ENCODE data around the gene SFI1.
"Not testable (repeated sequence)": the region's sequence is repeated elsewhere in the genome, so short reads cannot be mapped to it uniquely, and the experiment has no call there.

Gene SFI1

DNA sequence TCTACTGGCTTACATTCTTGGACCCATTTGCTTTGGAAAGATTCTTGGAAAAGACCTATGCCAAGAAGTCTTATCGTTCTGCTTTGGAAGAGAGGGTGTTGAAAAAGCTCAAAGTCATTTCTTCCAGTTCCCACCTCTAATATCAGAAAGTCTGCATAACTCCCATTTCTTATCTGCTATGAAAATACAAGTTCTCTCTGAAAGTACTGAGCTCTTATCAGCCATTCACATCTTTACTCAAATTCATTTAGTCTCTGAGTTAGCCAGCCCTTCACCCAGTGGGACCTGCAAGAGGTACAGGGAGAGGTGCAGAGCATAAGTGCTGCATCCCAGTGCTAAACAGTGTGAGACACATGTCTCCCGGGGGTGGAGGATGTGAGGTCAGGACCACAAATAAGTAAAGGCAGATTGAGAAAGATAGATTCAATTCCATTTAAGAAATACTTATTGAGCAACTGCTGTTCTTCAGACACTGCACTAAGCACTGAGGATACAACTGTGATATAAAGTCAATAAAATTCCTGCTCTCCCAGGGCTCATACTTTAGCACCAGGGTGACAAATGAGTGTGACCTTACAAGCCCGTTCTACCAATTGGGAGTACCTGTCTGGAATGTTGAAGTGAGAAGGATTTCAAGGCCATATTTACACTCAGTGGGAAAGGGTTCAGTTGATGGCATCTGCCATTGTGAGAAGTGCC, 89.0 kb downstream of the SFI1 start:
- peaks cover 0 to 40% of the 10 kb centered on the region in 2 donors for H3K36me3 ChIP-seq (ENCODE audit: control insufficient read depth in 1 of 2, insufficient read depth in 2 of 2, low read length in 2 of 2)

DNA sequence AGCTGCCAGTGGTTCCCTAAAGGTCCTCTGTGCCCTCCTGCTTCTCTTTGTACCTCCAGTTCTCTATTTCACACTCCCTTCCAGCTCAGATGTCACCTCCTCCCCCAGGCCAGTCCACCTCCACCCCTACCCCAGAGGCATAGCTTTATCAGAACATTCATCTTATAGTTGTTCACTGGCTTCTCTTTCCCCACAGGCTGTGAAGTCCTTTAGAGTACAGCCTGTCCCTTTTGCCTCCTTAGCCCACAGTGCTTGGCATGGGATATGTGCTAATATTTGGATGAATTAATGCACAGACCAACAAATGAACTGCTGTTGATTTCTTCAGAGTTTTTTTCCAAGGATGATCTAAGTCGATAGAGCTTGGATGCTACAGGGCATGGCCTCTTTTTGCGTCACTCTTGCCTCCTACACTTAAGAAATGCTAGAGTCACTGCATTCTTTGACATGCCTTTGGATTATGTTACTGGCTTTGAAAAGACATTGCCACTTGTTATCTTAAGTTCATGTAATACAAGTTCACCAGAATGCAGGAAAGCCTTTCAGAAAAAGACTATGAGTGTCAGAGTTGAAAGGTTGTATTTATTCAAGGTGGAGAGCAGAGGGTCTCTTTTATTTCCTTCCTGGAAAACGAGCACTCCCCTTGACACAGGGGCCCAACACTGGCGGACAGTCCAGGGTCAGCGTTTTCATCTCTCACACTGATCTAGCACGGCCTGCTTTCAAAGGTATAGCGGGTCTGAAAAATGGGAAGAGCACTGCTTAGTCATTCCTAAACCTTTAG, 90.0 kb downstream of the SFI1 start:
- Histone ChIP-seq H3K9me3 (ENCODE audit: control insufficient read depth in 1 of 2, low read length in 2 of 2) (no peaks in the 10 kb centered on the region), H3K36me3 (ENCODE audit: control insufficient read depth in 1 of 2, insufficient read depth in 2 of 2, low read length in 2 of 2) (peaks cover 0 to 40% of the 10 kb centered on the region in 2 donors), H3K27ac (ENCODE audit: low read depth, low read length) (no peak overlapping the region), H3K27me3 (ENCODE audit: control insufficient read depth in 1 of 2, insufficient read depth in 2 of 2, low read length in 2 of 2) (no peaks in the 10 kb centered on the region), H3K4me1 (ENCODE audit: control insufficient read depth in 1 of 2, insufficient read depth in 2 of 2, low read length in 2 of 2) (no peaks in the 10 kb centered on the region), H3K9ac (ENCODE audit: low read depth in 1 of 2, low read length in 2 of 2) (no peak overlapping the region), H3K4me3 (ENCODE audit: low read depth in 1 of 2, low read length in 2 of 2) (no peak overlapping the region)

More for the DNA sequence above, 89.0 kb downstream of the SFI1 start:
- Histone ChIP-seq H3K9me3 (ENCODE audit: control insufficient read depth in 1 of 2, low read length in 2 of 2) (no peaks in the 10 kb centered on the region), H3K9ac (ENCODE audit: low read depth in 1 of 2, low read length in 2 of 2) (no peak overlapping the region), H3K27ac (ENCODE audit: low read depth, low read length) (no peak overlapping the region), H3K27me3 (ENCODE audit: control insufficient read depth in 1 of 2, insufficient read depth in 2 of 2, low read length in 2 of 2) (no peaks in the 10 kb centered on the region), H3K4me1 (ENCODE audit: control insufficient read depth in 1 of 2, insufficient read depth in 2 of 2, low read length in 2 of 2) (no peaks in the 10 kb centered on the region), H3K4me3 (ENCODE audit: low read depth in 1 of 2, low read length in 2 of 2) (no peak overlapping the region)

DNA sequence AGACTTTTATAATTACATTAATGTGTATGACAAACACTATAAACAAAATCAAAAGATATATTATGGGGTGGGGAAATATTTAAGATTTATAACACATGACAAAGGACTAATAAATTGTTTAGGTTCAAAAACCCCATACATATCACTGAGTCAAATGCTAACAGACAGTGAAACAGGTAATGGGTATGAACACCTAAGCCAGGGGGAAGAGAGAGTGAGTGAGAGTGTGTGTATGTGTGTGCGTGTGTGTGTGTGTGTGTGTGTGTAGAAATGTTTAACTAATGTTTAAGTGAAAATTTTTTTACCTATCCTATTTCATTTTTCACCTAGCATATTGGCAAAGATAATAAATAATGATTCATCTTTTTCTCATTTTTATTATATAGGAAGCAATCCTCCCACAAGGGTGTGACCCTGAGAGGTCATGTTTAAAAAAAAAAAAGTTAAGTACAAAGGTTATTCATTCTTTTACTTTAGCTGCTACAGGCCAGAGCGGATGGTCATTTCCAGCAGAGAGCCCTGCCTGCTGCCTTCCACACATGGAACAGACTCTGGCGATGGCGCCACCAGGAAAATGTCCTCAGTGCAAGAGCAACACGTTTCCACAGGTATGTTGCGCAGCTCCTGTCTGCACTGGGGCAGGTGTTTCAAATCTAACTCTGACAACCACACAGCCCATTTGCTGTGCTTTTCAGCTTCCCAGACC, 92.8 kb downstream of the SFI1 start:
- Histone ChIP-seq H3K4me3 (ENCODE audit: low read depth in 1 of 2, low read length in 2 of 2) (peak overlapping the region; percentile 30 to 45), H3K9me3 (ENCODE audit: control insufficient read depth in 1 of 2, low read length in 2 of 2) (no peaks in the 10 kb centered on the region), H3K36me3 (ENCODE audit: control insufficient read depth in 1 of 2, insufficient read depth in 2 of 2, low read length in 2 of 2) (peaks cover 0 to 36% of the 10 kb centered on the region in 2 donors), H3K27ac (ENCODE audit: low read depth, low read length) (no peak overlapping the region), H3K9ac (ENCODE audit: low read depth in 1 of 2, low read length in 2 of 2) (no peak overlapping the region), H3K4me1 (ENCODE audit: control insufficient read depth in 1 of 2, insufficient read depth in 2 of 2, low read length in 2 of 2) (no peaks in the 10 kb centered on the region), H3K27me3 (ENCODE audit: control insufficient read depth in 1 of 2, insufficient read depth in 2 of 2, low read length in 2 of 2) (no peaks in the 10 kb centered on the region)

DNA sequence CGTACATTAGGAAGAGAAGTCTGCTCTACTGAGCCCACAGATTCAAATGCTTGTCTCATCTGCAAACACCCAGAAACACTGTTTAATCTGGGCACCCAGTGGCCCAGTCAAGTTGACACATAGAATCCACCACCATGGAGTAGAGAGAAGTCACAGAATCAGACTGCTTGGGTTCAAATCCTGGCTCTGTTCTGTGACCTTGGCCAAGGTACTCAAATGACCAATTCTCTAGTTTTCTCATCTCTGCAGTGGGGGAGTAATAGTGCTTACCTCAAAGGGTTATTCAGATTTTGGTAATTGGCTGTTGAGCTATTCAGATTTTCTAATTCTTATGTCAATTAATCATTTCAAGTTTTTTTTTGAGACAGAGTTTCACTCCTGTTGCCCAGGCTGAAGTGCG, 93.8 kb downstream of the SFI1 start:
- H3K9ac ChIP-seq (ENCODE audit: low read depth in 1 of 2, low read length in 2 of 2); H3K9me3 ChIP-seq (ENCODE audit: control insufficient read depth in 1 of 2, low read length in 2 of 2); H3K27ac ChIP-seq (ENCODE audit: low read depth, low read length); H3K27me3 ChIP-seq (ENCODE audit: control insufficient read depth in 1 of 2, insufficient read depth in 2 of 2, low read length in 2 of 2); H3K4me3 ChIP-seq (ENCODE audit: low read depth in 1 of 2, low read length in 2 of 2); H3K4me1 ChIP-seq (ENCODE audit: control insufficient read depth in 1 of 2, insufficient read depth in 2 of 2, low read length in 2 of 2): not testable (repeated sequence)
- peaks cover 0 to 28% of the 10 kb centered on the region in 2 donors for H3K36me3 ChIP-seq (ENCODE audit: control insufficient read depth in 1 of 2, insufficient read depth in 2 of 2, low read length in 2 of 2)

DNA sequence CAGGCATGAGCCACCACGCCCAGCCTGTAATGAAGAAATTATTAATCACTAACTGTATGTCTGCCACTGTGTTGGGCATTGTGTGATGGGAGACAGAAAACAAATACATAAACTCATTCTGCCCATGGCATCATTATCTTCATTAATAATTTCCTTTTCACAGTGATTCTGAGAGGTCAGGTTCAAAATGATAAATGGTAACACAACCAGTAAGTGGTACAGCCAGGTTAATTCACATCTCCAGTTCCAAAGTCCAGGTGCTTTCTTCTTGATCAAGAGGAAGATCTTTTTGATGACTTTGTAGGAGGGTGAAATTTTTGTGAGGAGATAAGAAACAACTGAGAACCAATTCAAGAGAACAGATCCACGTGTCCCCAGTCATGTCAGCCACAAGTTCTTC, 98.9 kb downstream of the SFI1 start:
- no peaks in the 10 kb centered on the region for H3K9me3 ChIP-seq (ENCODE audit: control insufficient read depth in 1 of 2, low read length in 2 of 2)
- H3K4me1 ChIP-seq (ENCODE audit: control insufficient read depth in 1 of 2, insufficient read depth in 2 of 2, low read length in 2 of 2): no peaks in the 10 kb centered on the region
- H3K36me3 ChIP-seq (ENCODE audit: control insufficient read depth in 1 of 2, insufficient read depth in 2 of 2, low read length in 2 of 2): no peaks in the 10 kb centered on the region
- no peak overlapping the region for H3K9ac ChIP-seq (ENCODE audit: low read depth in 1 of 2, low read length in 2 of 2)
- H3K27me3 ChIP-seq (ENCODE audit: control insufficient read depth in 1 of 2, insufficient read depth in 2 of 2, low read length in 2 of 2): no peaks in the 10 kb centered on the region
- no peak overlapping the region for H3K4me3 ChIP-seq (ENCODE audit: low read depth in 1 of 2, low read length in 2 of 2)
- no peak overlapping the region for H3K27ac ChIP-seq (ENCODE audit: low read depth, low read length)

DNA sequence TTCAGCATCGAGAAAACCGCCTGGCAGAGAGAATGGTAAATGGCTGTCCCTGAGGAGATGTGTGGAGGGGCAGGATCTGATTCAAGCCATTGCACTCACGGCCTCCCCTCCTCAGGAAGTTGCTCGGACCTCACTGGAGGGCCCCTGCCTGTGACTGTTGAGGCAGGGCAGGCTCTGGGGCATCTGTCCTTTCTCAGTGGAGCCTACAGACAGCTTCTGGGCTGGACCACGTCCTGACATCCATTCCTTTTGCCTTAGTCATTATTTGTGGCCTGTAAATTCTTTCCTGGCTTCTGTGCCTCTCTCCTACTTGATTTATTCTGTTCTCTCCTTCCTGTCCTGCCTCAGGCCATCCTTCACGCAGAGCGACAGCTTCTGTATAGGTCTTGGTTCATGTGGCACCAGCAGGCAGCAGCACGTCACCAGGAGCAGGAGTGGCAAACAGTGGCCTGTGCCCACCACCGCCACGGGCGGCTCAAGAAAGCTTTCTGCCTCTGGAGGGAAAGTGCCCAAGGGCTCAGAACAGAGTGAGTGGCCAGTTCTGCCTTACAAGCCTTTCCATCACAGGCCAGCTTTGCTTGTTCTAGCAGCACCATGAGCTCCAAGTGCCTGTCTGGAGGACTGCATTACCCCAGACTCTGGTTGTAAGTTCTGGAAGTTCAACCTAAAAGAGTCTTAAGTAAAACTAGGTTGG, 106.1 kb downstream of the SFI1 start:
- Histone ChIP-seq H3K36me3 (ENCODE audit: control insufficient read depth in 1 of 2, insufficient read depth in 2 of 2, low read length in 2 of 2) (peaks cover 8 to 20% of the 10 kb centered on the region in 2 donors), H3K9ac (ENCODE audit: low read depth in 1 of 2, low read length in 2 of 2) (no peak overlapping the region), H3K27me3 (ENCODE audit: control insufficient read depth in 1 of 2, insufficient read depth in 2 of 2, low read length in 2 of 2) (no peaks in the 10 kb centered on the region), H3K4me1 (ENCODE audit: control insufficient read depth in 1 of 2, insufficient read depth in 2 of 2, low read length in 2 of 2) (peaks cover 15 to 17% of the 10 kb centered on the region in 2 donors), H3K4me3 (ENCODE audit: low read depth in 1 of 2, low read length in 2 of 2) (no peak overlapping the region), H3K27ac (ENCODE audit: low read depth, low read length) (no peak overlapping the region), H3K9me3 (ENCODE audit: control insufficient read depth in 1 of 2, low read length in 2 of 2) (no peaks in the 10 kb centered on the region)

DNA sequence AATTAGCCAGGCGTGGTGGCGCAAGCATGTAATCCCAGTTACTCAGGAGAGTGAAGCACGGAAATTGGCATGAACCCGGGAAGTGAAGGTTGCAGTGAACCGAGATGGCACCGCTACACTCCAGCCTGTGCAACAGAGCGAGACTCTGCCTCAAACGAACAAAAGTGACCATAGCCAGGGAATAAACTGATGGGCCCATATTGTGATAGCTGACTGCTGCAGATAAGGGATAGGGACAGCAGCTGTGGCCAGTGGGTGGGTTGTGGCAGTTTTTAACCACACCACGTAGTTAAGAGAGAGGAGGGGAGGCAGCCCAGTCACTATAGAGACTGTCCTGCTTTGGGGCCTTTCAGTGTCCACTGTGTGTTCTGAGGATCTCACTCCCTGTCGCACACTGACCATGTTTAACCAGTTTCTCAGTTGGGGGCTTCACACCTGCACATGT, 106.8 kb downstream of the SFI1 start:
- no peak overlapping the region for H3K9ac ChIP-seq (ENCODE audit: low read depth in 1 of 2, low read length in 2 of 2)
- no peak overlapping the region for H3K27ac ChIP-seq (ENCODE audit: low read depth, low read length)
- peaks cover 11 to 26% of the 10 kb centered on the region in 2 donors for H3K36me3 ChIP-seq (ENCODE audit: control insufficient read depth in 1 of 2, insufficient read depth in 2 of 2, low read length in 2 of 2)
- H3K9me3 ChIP-seq (ENCODE audit: control insufficient read depth in 1 of 2, low read length in 2 of 2): no peaks in the 10 kb centered on the region
- no peaks in the 10 kb centered on the region for H3K27me3 ChIP-seq (ENCODE audit: control insufficient read depth in 1 of 2, insufficient read depth in 2 of 2, low read length in 2 of 2)
- peaks cover 15 to 17% of the 10 kb centered on the region in 2 donors for H3K4me1 ChIP-seq (ENCODE audit: control insufficient read depth in 1 of 2, insufficient read depth in 2 of 2, low read length in 2 of 2)
- H3K4me3 ChIP-seq (ENCODE audit: low read depth in 1 of 2, low read length in 2 of 2): no peak overlapping the region

DNA sequence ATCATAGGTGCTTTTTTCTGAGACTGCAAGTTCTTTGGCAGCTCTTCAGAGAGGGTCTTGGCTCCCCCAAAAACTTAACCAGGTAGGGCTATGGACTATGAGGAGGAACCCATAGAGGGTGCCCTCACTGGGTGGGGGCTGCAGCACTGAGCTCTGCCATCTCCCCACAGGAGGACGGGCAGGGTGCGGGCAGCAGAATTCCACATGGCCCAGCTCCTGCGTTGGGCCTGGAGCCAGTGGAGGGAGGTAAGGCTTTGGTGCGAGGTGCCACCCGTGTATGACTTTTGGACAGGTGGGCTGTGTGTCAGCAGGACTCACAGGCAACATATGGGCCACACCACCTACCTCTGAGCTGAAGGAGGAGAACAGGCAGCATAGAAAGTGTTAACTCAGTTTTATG, 107.2 kb downstream of the SFI1 start:
- no peaks in the 10 kb centered on the region for H3K9me3 ChIP-seq (ENCODE audit: control insufficient read depth in 1 of 2, low read length in 2 of 2)
- no peak overlapping the region for H3K27ac ChIP-seq (ENCODE audit: low read depth, low read length)
- no peaks in the 10 kb centered on the region for H3K27me3 ChIP-seq (ENCODE audit: control insufficient read depth in 1 of 2, insufficient read depth in 2 of 2, low read length in 2 of 2)
- peaks cover 15 to 17% of the 10 kb centered on the region in 2 donors for H3K4me1 ChIP-seq (ENCODE audit: control insufficient read depth in 1 of 2, insufficient read depth in 2 of 2, low read length in 2 of 2)
- no peak overlapping the region for H3K4me3 ChIP-seq (ENCODE audit: low read depth in 1 of 2, low read length in 2 of 2)
- H3K36me3 ChIP-seq (ENCODE audit: control insufficient read depth in 1 of 2, insufficient read depth in 2 of 2, low read length in 2 of 2): peaks cover 14 to 29% of the 10 kb centered on the region in 2 donors
- no peak overlapping the region for H3K9ac ChIP-seq (ENCODE audit: low read depth in 1 of 2, low read length in 2 of 2)

DNA sequence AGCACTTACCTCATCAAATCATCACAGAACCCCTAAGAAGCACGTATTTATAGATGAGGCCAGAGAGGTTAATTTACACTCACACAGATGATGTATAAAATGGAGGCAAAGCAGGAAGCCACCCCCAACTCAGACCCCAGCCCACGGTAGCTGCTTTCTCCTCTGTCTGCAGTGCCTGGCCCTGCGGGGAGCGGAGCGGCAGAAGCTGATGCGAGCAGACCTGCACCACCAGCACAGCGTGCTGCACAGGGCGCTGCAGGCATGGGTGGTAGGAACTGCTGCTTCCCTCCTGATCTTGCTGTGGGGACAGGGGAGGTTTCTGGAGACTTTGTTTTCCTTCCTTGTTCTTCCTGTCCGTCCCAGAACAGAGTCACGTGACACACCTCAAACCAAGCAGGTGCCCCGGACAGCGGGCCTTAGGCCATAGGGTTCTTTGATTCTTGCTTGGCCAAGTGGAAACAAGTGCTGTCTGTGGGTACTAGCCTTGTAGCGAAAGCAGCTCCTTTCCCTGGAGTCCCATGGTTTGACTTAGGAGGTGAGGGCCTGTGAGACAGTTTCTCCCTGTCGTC, 107.9 kb downstream of the SFI1 start:
- H3K9me3 ChIP-seq (ENCODE audit: control insufficient read depth in 1 of 2, low read length in 2 of 2): no peaks in the 10 kb centered on the region
- H3K9ac ChIP-seq (ENCODE audit: low read depth in 1 of 2, low read length in 2 of 2): no peak overlapping the region
- no peaks in the 10 kb centered on the region for H3K27me3 ChIP-seq (ENCODE audit: control insufficient read depth in 1 of 2, insufficient read depth in 2 of 2, low read length in 2 of 2)
- H3K4me3 ChIP-seq (ENCODE audit: low read depth in 1 of 2, low read length in 2 of 2): no peak overlapping the region
- no peak overlapping the region for H3K27ac ChIP-seq (ENCODE audit: low read depth, low read length)
- H3K36me3 ChIP-seq (ENCODE audit: control insufficient read depth in 1 of 2, insufficient read depth in 2 of 2, low read length in 2 of 2): peaks cover 14 to 29% of the 10 kb centered on the region in 2 donors
- H3K4me1 ChIP-seq (ENCODE audit: control insufficient read depth in 1 of 2, insufficient read depth in 2 of 2, low read length in 2 of 2): peaks cover 15 to 17% of the 10 kb centered on the region in 2 donors
